ENCODE measurements around the gene PCDHGA12.
"Not testable (repeated sequence)": the region's sequence is repeated elsewhere in the genome, so short reads cannot be mapped to it uniquely, and the experiment has no call there.

The PCDHGA12 gene

DNA sequence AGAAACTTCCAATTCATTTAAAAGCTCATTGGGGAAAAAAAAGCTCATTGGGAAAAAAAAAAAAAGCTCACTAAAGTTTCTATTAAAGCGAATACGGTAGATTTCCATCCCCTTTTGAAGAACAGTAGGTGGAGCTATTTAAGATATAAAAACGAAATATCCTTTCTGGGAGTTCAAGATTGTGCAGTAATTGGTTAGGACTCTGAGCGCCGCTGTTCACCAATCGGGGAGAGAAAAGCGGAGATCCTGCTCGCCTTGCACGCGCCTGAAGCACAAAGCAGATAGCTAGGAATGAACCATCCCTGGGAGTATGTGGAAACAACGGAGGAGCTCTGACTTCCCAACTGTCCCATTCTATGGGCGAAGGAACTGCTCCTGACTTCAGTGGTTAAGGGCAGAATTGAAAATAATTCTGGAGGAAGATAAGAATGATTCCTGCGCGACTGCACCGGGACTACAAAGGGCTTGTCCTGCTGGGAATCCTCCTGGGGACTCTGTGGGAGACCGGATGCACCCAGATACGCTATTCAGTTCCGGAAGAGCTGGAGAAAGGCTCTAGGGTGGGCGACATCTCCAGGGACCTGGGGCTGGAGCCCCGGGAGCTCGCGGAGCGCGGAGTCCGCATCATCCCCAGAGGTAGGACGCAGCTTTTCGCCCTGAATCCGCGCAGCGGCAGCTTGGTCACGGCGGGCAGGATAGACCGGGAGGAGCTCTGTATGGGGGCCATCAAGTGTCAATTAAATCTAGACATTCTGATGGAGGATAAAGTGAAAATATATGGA, at the start of gene PCDHGA12:
PCDHGA12 (plus strand) TSS at position 176 of the 782 bp plus-strand sequence; CDS start at position 429, 253 bp downstream.
- DNase-seq = no peak

DNA sequence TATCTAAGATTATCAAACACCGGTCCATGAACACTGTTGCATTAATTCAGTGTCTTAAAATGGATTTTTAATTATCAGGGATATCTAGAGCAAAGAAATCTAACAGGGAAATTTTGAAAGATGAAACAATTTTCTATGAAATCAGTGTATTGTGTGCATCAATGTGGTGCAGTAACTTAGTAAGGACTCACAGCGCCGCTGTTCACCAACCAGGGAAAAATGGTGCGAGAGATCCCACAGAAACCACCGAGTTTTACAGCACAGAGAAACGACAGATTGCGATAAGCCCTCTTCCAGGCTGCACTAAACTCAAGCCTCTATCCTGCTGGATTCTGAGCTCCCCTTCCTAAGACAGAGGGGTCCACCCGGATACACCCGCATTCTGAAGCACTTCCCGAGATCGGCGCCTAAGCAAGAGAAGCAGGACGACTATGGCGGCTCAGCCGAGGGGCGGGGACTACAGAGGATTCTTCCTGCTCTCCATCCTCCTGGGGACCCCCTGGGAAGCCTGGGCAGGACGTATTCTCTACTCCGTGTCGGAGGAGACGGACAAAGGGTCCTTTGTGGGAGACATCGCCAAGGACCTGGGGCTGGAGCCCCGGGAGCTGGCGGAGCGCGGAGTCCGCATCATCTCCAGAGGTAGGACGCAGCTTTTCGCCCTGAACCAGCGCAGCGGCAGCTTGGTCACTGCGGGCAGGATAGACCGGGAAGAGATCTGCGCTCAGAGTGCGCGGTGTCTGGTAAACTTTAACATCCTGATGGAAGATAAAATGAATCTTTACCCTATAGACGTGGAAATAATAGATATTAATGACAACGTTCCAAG, 47.6 kb upstream of the PCDHGA12 start, which contains the start of gene PCDHGA7:
PCDHGA7 (plus strand) TSS at position 274 of the 826 bp plus-strand sequence; CDS start at position 432, 158 bp downstream.
- DNase-seq = no peak

DNA sequence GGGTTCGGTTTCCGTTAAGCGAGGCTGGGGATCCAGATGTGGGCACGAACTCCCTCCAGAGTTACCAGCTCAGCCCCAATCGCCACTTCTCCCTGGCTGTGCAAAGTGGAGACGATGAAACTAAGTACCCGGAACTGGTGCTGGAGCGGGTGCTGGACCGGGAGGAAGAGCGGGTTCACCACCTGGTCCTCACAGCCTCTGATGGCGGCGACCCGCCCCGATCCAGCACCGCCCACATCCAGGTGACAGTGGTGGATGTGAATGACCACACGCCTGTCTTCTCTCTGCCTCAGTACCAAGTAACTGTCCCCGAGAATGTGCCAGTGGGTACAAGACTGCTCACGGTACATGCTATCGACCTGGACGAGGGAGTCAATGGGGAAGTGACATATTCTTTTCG, 47.0 kb upstream of the PCDHGA12 start:
- no peak for DNase-seq

DNA sequence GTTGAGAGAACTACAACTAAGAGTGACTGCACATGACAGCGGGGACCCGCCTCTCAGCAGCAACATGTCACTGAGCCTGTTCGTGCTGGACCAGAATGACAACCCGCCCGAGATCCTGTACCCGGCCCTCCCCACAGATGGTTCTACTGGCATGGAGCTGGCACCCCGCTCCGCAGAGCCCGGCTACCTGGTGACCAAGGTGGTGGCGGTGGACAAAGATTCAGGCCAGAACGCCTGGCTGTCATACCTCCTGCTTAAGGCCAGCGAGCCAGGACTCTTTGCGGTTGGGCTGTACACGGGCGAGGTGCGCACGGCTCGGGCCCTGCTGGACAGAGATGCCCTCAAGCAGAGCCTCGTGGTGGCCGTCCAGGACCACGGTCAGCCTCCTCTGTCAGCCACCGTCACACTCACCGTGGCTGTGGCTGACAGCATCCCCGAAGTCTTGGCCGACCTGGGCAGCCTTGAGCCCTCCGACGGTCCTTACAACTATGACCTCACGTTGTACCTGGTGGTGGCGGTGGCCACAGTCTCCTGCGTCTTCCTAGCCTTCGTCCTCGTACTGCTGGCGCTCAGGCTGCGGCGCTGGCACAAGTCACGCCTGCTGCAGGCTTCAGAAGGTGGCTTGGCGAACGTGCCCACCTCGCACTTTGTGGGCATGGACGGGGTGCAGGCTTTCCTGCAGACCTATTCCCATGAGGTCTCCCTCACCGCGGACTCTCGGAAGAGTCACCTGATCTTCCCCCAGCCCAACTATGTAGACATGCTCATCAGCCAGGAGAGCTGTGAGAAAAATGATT, 45.6 kb upstream of the PCDHGA12 start:
- no peak for DNase-seq

DNA sequence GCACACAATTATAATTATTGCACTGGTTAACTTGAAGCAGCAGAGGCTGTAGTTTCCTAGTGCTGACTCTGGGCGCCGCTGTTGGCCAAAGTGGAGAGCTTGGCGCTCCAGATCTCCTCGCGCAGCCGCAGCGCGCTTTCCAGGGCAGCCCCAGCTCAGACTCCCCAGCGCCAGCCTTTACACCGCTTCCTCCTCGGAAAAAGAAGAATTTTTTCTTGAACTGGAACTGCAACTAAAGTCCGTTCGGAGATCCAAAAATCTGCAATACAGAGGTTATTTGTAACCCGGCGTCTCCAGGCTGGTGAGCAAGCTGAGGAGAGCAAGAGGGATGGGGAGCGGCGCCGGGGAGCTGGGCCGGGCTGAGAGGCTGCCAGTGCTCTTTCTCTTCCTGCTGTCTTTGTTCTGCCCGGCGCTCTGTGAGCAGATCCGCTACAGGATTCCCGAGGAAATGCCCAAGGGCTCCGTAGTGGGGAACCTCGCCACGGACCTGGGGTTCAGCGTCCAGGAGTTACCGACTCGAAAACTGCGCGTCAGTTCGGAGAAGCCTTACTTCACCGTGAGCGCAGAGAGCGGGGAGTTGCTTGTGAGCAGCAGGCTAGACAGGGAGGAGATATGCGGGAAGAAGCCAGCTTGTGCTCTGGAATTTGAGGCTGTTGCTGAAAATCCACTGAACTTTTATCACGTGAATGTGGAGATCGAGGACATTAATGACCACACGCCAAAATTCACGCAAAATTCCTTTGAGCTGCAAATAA, 42.6 kb upstream of the PCDHGA12 start, which contains the start of gene PCDHGB4:
PCDHGB4 (plus strand) TSS at position 142 of the 755 bp plus-strand sequence; CDS start at position 329, 187 bp downstream.
- DNase-seq = peak; percentile 28

DNA sequence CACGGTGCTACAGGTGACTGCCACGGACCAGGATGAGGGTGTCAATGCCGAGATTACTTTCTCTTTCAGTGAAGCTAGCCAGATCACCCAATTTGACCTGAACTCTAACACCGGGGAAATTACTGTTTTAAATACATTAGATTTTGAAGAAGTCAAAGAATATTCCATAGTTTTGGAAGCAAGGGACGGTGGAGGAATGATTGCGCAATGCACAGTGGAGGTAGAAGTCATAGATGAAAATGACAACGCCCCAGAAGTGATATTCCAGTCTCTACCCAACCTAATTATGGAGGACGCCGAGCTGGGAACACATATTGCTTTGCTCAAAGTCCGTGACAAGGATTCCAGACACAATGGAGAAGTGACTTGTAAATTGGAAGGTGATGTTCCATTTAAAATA, 41.6 kb upstream of the PCDHGA12 start:
- DNase-seq = no peak

DNA sequence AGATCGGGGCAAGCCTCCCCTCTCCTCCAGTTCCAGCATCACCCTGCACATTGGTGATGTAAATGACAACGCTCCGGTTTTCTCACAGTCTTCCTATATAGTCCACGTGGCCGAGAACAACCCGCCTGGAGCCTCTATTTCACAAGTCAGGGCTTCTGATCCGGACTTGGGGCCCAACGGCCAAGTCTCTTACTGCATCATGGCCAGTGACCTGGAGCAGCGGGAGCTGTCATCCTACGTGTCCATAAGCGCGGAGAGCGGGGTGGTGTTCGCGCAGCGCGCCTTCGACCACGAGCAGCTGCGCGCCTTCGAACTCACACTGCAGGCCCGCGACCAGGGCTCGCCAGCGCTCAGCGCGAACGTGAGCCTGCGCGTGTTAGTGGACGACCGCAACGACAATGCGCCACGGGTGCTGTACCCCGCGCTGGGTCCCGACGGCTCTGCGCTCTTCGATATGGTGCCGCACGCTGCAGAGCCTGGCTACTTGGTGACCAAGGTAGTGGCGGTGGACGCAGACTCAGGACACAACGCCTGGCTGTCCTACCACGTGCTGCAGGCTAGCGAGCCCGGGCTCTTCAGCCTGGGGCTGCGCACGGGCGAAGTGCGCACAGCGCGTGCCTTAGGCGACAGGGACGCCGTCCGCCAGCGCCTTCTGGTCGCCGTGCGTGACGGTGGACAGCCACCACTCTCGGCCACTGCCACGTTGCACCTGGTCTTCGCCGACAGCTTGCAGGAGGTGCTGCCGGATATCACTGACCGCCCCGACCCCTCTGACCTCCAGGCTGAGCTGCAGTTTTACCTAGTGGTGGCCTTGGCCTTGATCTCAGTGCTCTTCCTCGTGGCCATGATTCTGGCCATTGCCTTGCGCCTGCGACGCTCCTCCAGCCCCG, 40.9 kb upstream of the PCDHGA12 start:
- DNase-seq = no peak

DNA sequence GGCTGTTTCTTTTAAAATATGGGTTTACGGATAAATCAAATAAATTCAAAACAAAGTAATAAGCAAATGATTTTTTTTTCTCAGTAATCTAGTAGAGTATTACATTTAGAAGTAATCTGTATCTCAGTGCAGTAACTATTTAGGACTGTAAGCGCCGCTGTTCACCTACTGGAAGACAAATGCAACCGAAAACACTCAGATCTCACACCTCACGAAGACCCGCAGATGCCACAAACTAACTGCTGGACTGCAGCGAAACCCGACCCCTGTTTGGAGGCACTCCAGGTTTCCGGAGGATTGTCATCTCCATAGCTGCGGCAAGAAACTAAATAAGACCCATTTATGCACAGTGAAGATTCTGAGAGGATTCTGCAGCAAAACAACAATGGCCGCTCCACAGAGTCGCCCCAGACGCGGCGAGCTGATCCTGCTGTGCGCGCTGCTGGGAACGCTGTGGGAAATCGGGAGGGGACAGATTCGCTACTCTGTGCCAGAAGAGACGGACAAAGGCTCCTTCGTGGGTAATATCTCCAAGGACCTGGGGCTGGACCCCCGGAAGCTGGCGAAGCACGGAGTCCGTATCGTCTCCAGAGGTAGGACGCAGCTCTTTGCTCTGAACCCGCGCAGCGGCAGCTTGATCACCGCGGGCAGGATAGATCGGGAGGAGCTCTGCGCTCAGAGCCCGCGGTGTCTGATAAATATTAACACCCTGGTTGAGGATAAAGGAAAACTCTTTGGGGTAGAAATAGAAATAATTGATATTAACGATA, 37.7 kb upstream of the PCDHGA12 start, which contains the start of gene PCDHGA8:
PCDHGA8 (plus strand) TSS at position 205 of the 770 bp plus-strand sequence; CDS start at position 386, 181 bp downstream.
- DNase-seq = no peak

DNA sequence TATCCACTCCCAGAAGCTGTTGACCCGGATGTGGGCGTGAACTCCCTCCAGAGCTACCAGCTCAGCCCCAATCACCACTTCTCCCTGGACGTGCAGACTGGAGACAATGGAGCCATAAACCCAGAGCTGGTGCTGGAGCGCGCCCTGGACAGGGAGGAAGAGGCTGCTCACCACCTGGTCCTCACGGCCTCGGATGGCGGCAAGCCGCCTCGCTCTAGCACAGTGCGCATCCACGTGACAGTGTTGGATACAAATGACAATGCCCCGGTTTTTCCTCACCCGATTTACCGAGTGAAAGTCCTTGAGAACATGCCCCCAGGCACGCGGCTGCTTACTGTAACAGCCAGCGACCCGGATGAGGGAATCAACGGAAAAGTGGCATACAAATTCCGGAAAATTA, 37.0 kb upstream of the PCDHGA12 start:
- DNase-seq = no peak

DNA sequence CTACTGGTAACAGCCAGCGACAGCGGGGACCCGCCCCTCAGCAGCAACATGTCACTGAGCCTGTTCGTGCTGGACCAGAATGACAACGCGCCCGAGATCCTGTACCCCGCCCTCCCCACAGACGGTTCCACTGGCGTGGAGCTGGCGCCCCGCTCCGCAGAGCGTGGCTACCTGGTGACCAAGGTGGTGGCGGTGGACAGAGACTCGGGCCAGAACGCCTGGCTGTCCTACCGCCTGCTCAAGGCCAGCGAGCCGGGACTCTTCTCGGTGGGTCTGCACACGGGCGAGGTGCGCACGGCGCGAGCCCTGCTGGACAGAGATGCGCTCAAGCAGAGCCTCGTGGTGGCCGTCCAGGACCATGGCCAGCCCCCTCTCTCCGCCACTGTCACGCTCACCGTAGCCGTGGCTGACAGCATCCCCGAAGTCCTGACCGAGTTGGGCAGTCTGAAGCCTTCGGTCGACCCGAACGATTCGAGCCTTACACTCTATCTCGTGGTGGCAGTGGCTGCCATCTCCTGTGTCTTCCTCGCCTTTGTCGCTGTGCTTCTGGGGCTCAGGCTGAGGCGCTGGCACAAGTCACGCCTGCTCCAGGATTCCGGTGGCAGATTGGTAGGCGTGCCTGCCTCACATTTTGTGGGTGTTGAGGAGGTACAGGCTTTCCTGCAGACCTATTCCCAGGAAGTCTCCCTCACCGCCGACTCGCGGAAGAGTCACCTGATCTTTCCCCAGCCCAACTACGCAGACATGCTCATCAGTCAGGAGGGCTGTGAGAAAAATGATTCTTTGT, 35.7 kb upstream of the PCDHGA12 start:
- not testable (repeated sequence) for DNase-seq

DNA sequence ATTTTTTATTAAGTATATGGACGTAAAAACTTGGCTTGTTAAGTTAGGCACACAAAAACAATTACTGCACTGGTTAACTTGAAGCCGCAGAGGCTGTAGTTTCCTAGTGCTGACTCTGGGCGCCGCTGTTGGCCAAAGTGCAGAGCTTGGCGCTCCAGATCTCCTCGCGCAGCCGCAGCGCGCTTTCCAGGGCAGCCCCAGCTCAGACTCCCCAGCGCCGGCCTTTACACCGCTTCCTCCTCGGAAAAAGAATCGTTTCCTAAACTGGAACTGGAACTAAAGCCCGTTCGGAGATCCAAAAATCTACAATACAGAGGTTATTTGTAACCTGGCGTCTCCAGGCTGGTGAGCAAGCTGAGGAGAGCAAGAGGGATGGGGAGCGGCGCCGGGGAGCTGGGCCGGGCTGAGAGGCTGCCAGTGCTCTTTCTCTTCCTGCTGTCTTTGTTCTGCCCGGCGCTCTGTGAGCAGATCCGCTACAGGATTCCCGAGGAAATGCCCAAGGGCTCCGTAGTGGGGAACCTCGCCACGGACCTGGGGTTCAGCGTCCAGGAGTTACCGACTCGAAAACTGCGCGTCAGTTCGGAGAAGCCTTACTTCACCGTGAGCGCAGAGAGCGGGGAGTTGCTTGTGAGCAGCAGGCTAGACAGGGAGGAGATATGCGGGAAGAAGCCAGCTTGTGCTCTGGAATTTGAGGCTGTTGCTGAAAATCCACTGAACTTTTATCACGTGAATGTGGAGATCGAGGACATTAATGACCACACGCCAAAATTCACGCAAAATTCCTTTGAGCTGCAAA, 32.4 kb upstream of the PCDHGA12 start, which contains the start of gene PCDHGB5:
PCDHGB5 (plus strand) TSS at position 192 of the 796 bp plus-strand sequence; CDS start at position 373, 181 bp downstream.
- peak; percentile 49 for DNase-seq

DNA sequence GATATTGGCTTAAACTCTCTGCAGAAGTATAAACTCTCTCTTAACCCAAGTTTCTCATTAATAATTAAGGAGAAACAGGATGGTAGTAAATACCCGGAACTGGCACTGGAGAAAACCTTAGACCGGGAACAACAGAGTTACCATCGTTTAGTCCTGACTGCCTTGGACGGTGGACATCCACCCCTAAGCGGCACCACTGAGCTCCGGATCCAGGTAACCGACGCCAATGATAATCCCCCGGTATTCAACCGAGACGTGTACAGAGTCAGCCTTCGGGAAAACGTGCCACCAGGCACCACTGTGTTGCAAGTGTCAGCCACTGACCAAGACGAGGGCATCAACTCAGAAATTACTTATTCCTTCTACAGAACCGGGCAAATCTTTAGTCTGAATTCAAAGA, 31.7 kb upstream of the PCDHGA12 start:
- DNase-seq = no peak

DNA sequence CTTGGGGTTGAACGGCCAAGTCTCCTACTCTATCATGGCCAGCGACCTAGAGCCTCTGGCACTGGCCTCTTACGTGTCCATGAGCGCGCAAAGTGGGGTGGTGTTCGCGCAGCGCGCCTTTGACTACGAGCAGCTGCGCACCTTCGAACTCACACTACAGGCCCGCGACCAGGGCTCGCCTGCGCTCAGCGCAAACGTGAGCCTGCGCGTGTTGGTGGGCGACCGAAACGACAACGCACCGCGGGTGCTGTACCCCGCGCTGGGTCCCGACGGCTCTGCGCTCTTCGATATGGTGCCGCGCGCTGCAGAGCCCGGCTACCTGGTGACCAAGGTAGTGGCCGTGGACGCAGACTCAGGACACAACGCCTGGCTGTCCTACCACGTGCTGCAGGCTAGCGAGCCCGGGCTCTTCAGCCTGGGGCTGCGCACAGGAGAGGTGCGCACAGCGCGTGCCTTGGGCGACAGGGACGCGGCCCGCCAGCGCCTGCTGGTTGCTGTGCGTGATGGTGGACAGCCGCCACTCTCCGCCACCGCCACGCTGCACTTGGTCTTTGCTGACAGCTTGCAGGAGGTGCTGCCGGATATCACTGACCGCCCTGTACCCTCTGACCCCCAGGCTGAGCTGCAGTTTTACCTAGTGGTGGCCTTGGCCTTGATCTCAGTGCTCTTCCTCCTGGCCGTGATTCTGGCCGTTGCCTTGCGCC, 30.6 kb upstream of the PCDHGA12 start:
- DNase-seq = no peak

DNA sequence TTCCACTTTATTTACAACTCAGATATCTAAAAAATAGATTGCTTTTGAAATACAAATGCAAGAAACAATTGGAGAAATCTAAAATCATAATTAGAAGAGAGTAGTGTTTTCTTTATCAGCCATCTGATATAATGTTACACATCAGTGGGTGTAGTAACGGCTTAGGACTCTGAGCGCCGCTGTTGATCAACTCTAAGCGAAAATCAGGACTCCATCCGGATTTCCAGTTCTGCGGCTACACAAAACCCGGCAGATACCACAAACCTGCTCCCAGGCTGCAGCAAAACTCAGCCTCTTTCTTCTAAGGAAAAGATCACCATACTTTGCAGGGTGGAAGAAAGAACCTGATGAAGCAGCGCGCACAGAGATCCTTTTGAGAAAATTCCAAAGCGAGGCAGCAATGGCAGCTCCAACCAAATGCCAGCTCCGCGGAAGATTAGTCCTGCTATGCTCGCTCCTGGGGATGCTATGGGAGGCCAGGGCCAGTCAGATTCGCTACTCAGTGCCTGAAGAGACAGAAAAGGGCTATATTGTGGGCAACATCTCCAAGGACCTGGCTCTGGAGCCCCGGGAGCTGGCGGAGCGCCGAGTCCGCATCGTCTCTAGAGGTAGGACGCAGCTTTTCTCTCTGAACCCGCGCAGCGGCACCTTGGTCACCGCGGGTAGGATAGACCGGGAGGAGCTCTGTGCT, 27.6 kb upstream of the PCDHGA12 start, which contains the start of gene PCDHGA9:
PCDHGA9 (plus strand) TSS at position 226 of the 691 bp plus-strand sequence; CDS start at position 401, 175 bp downstream.
- DNase-seq = no peak

DNA sequence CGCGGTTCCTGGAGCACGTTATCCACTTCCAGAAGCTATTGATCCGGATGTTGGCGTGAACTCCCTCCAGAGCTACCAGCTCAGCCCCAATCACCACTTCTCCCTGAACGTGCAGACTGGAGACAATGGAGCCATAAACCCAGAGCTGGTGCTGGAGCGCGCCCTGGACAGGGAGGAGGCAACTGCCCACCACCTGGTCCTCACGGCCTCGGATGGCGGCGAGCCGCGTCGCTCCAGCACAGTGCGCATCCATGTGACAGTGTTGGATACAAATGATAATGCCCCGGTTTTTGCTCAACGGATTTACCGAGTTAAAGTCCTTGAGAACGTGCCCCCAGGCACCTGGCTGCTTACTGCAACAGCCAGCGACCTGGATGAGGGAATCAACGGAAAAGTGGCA, 26.9 kb upstream of the PCDHGA12 start:
- DNase-seq = no peak

DNA sequence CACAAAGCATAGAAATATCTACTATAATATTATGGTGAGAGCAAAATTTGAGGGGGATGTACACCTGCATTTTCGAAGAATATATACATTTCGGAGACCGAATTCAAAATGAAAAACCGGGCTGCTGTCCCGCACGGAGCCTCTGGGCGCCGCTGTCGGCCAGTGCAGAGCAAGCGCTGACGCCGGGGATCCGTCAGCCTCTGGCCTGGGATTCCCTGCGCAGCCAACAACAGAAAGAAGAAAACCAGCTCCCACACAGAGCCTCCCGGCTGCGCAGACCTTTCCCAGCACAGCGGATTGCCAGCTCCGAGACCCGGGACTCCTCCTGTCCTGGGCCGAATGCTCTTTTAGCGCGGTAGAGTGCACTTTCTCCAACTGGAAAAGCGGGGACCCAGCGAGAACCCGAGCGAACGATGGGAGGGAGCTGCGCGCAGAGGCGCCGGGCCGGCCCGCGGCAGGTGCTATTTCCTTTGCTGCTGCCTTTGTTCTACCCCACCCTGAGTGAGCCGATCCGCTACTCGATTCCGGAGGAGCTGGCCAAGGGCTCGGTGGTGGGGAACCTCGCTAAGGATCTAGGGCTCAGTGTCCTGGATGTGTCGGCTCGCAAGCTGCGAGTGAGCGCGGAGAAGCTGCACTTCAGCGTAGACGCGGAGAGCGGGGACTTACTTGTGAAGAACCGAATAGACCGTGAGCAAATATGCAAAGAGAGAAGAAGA, 22.4 kb upstream of the PCDHGA12 start, which contains the start of gene PCDHGB6:
PCDHGB6 (plus strand) TSS at position 232 of the 716 bp plus-strand sequence; CDS start at position 414, 182 bp downstream.
- DNase-seq = peak; percentile 47
